ENCODE results near the gene APOL4.

Gene APOL4

GRCh38 chr22:36238373-36239149 lies 37.0 kb upstream of the APOL4 start:
- no peak for DNase-seq
- H4K8ac ChIP-seq (ENCODE audit: low read depth, low read length), result no peak overlapping the region
- peak overlapping the region; percentile 60 for H3K9ac ChIP-seq (ENCODE audit: low read length)
- peaks cover 2% of the 10 kb centered on the region for H3K4me1 ChIP-seq (ENCODE audit: control insufficient read depth, low read depth, low read length)
- no peak overlapping the region for H3K4me2 ChIP-seq (ENCODE audit: low read length)
- H3K27ac ChIP-seq (ENCODE audit: low read depth, low read length), result no peak overlapping the region
- no peak overlapping the region for H3K18ac ChIP-seq (ENCODE audit: low read length)
- H2BK15ac ChIP-seq (replicated peaks; ENCODE audit: low read depth), result no peak overlapping the region
- no peak overlapping the region for H3K4me3 ChIP-seq (ENCODE audit: low read length)
- H3K79me2 ChIP-seq (ENCODE audit: control insufficient read depth, insufficient read depth, low read length), result no peaks in the 10 kb centered on the region
- H4K5ac ChIP-seq (ENCODE audit: low read length), result no peak overlapping the region
- H2BK120ac ChIP-seq (ENCODE audit: low read depth, low read length), result no peak overlapping the region
- no peak overlapping the region for H2AK5ac ChIP-seq (ENCODE audit: low read length)
- no peaks in the 10 kb centered on the region for H3K79me1 ChIP-seq (ENCODE audit: low read length)
- H3K36me3 ChIP-seq (ENCODE audit: control insufficient read depth, insufficient read depth, low read length), result no peaks in the 10 kb centered on the region
- no peak overlapping the region for H2BK5ac ChIP-seq (ENCODE audit: low read length)
- WGBS (ENCODE audit: extremely low coverage, insufficient coverage, low lambda C conversion rate), result no CpG with 5 or more reads among the region's 5 CpGs
- H3K27me3 ChIP-seq (ENCODE audit: insufficient read depth, low read length, poor library complexity), result no peaks in the 10 kb centered on the region
- no peak overlapping the region for H3K23ac ChIP-seq (ENCODE audit: low read length)
- peak overlapping the region; percentile 67 for H3K56ac ChIP-seq (ENCODE audit: low read length)
- no peak overlapping the region for H3K4ac ChIP-seq (ENCODE audit: low read depth, low read length)

- Histone ChIP-seq H3K27ac (ENCODE audit: low read depth, low read length) (no peak overlapping the region), H3K79me2 (ENCODE audit: control insufficient read depth, insufficient read depth, low read length) (no peaks in the 10 kb centered on the region), H3K4ac (ENCODE audit: low read depth, low read length) (no peak overlapping the region), H2AK5ac (ENCODE audit: low read length) (no peak overlapping the region), H3K4me1 (ENCODE audit: control insufficient read depth, low read depth, low read length) (peaks cover 2% of the 10 kb centered on the region), H3K27me3 (ENCODE audit: insufficient read depth, low read length, poor library complexity) (no peaks in the 10 kb centered on the region), H3K4me3 (ENCODE audit: low read length) (no peak overlapping the region), H3K23ac (ENCODE audit: low read length) (no peak overlapping the region), H3K18ac (ENCODE audit: low read length) (no peak overlapping the region), H2BK15ac (replicated peaks; ENCODE audit: low read depth) (no peak overlapping the region), H3K9ac (ENCODE audit: low read length) (no peak overlapping the region), H3K56ac (ENCODE audit: low read length) (no peak overlapping the region), H3K4me2 (ENCODE audit: low read length) (no peak overlapping the region), H2BK5ac (ENCODE audit: low read length) (no peak overlapping the region), H4K8ac (ENCODE audit: low read depth, low read length) (no peak overlapping the region), H2BK120ac (ENCODE audit: low read depth, low read length) (no peak overlapping the region), H3K79me1 (ENCODE audit: low read length) (no peaks in the 10 kb centered on the region), H3K36me3 (ENCODE audit: control insufficient read depth, insufficient read depth, low read length) (no peaks in the 10 kb centered on the region), H4K5ac (ENCODE audit: low read length) (no peak overlapping the region)
- WGBS (ENCODE audit: extremely low coverage, insufficient coverage, low lambda C conversion rate), result no CpG with 5 or more reads among the region's 12 CpGs
- DNase-seq, result no peak
These were observed 36.1 kb upstream of the APOL4 start for GRCh38 chr22:36237462-36238372.

- Histone ChIP-seq H3K23ac (ENCODE audit: low read length) (no peak overlapping the region), H2AK5ac (ENCODE audit: low read length) (no peak overlapping the region), H2BK15ac (replicated peaks; ENCODE audit: low read depth) (no peak overlapping the region), H3K4me3 (ENCODE audit: low read length) (no peak overlapping the region), H3K27ac (ENCODE audit: low read depth, low read length) (no peak overlapping the region), H3K18ac (ENCODE audit: low read length) (no peak overlapping the region), H3K56ac (ENCODE audit: low read length) (no peak overlapping the region), H2BK5ac (ENCODE audit: low read length) (no peak overlapping the region), H4K5ac (ENCODE audit: low read length) (no peak overlapping the region), H3K27me3 (ENCODE audit: insufficient read depth, low read length, poor library complexity) (no peaks in the 10 kb centered on the region), H2BK120ac (ENCODE audit: low read depth, low read length) (no peak overlapping the region), H3K4ac (ENCODE audit: low read depth, low read length) (no peak overlapping the region), H4K8ac (ENCODE audit: low read depth, low read length) (no peak overlapping the region), H3K4me2 (ENCODE audit: low read length) (no peak overlapping the region), H3K36me3 (ENCODE audit: control insufficient read depth, insufficient read depth, low read length) (no peaks in the 10 kb centered on the region), H3K79me2 (ENCODE audit: control insufficient read depth, insufficient read depth, low read length) (no peaks in the 10 kb centered on the region), H3K79me1 (ENCODE audit: low read length) (no peaks in the 10 kb centered on the region), H3K9ac (ENCODE audit: low read length) (no peak overlapping the region), H3K4me1 (ENCODE audit: control insufficient read depth, low read depth, low read length) (peaks cover 2% of the 10 kb centered on the region)
- no CpG with 5 or more reads among the region's 14 CpGs for whole genome bisulfite sequencing (ENCODE audit: extremely low coverage, insufficient coverage, low lambda C conversion rate)
- no peak for DNase-seq
These were observed 35.0 kb upstream of the APOL4 start for GRCh38 chr22:36236388-36237319.

- Histone ChIP-seq H3K4me2 (ENCODE audit: low read length) (no peak overlapping the region), H3K18ac (ENCODE audit: low read length) (no peak overlapping the region), H4K5ac (ENCODE audit: low read length) (no peak overlapping the region), H3K27ac (ENCODE audit: low read depth, low read length) (no peak overlapping the region), H2AK5ac (ENCODE audit: low read length) (no peak overlapping the region), H3K36me3 (ENCODE audit: control insufficient read depth, insufficient read depth, low read length) (no peaks in the 10 kb centered on the region), H3K4me3 (ENCODE audit: low read length) (no peak overlapping the region), H4K8ac (ENCODE audit: low read depth, low read length) (no peak overlapping the region), H3K4me1 (ENCODE audit: control insufficient read depth, low read depth, low read length) (peaks cover 2% of the 10 kb centered on the region), H3K79me2 (ENCODE audit: control insufficient read depth, insufficient read depth, low read length) (no peaks in the 10 kb centered on the region), H2BK120ac (ENCODE audit: low read depth, low read length) (no peak overlapping the region), H3K27me3 (ENCODE audit: insufficient read depth, low read length, poor library complexity) (no peaks in the 10 kb centered on the region), H3K79me1 (ENCODE audit: low read length) (no peaks in the 10 kb centered on the region), H3K56ac (ENCODE audit: low read length) (no peak overlapping the region), H3K4ac (ENCODE audit: low read depth, low read length) (no peak overlapping the region), H2BK5ac (ENCODE audit: low read length) (no peak overlapping the region), H3K9ac (ENCODE audit: low read length) (no peak overlapping the region), H3K23ac (ENCODE audit: low read length) (no peak overlapping the region), H2BK15ac (replicated peaks; ENCODE audit: low read depth) (no peak overlapping the region)
- DNase-seq, result no peak
- no CpG with 5 or more reads among the region's 3 CpGs for WGBS (ENCODE audit: extremely low coverage, insufficient coverage, low lambda C conversion rate)
These were observed 34.0 kb upstream of the APOL4 start for GRCh38 chr22:36235585-36235984.

GRCh38 chr22:36234919-36235318 lies 33.3 kb upstream of the APOL4 start:
- Histone ChIP-seq H2BK15ac (replicated peaks; ENCODE audit: low read depth) (no peak overlapping the region), H3K23ac (ENCODE audit: low read length) (no peak overlapping the region), H4K5ac (ENCODE audit: low read length) (no peak overlapping the region), H3K36me3 (ENCODE audit: control insufficient read depth, insufficient read depth, low read length) (no peaks in the 10 kb centered on the region), H2BK5ac (ENCODE audit: low read length) (no peak overlapping the region), H3K27ac (ENCODE audit: low read depth, low read length) (no peak overlapping the region), H2AK5ac (ENCODE audit: low read length) (no peak overlapping the region), H3K4me1 (ENCODE audit: control insufficient read depth, low read depth, low read length) (peaks cover 2% of the 10 kb centered on the region), H3K18ac (ENCODE audit: low read length) (no peak overlapping the region), H2BK120ac (ENCODE audit: low read depth, low read length) (no peak overlapping the region), H4K8ac (ENCODE audit: low read depth, low read length) (no peak overlapping the region), H3K27me3 (ENCODE audit: insufficient read depth, low read length, poor library complexity) (no peaks in the 10 kb centered on the region), H3K4me3 (ENCODE audit: low read length) (no peak overlapping the region), H3K4ac (ENCODE audit: low read depth, low read length) (no peak overlapping the region), H3K79me1 (ENCODE audit: low read length) (no peaks in the 10 kb centered on the region), H3K79me2 (ENCODE audit: control insufficient read depth, insufficient read depth, low read length) (no peaks in the 10 kb centered on the region), H3K9ac (ENCODE audit: low read length) (no peak overlapping the region), H3K56ac (ENCODE audit: low read length) (no peak overlapping the region), H3K4me2 (ENCODE audit: low read length) (no peak overlapping the region)
- WGBS (ENCODE audit: extremely low coverage, insufficient coverage, low lambda C conversion rate), result no CpG with 5 or more reads among the region's 2 CpGs
- DNase-seq, result no peak

Measured in mesendoderm (in vitro differentiated cells).